SU-DHL-6 (cell line): ENCODE measurements around the gene CD52.

Experiments
- H2AFZ ChIP-seq: fragments of 200-600 bp; sonication (generic); 2 replicates; pipeline ENCODE4 v1.6.1; 2014; ENCODE audit warnings: low read depth, mild to moderate bottlenecking, moderate library complexity, mixed read lengths, antibody characterized with exemption, low read length; ENCODE audit not compliant: severe bottlenecking
- H3F3A ChIP-seq: fragments of 200-600 bp; shearing (Covaris generic); 2 replicates; pipeline ENCODE4 v1.6.0; 2016; ENCODE audit warnings: antibody characterized with exemption, mild to moderate bottlenecking; ENCODE audit not compliant: insufficient read depth
- H3K27ac ChIP-seq: fragments of 200-600 bp; sonication (generic); 2 replicates; pipeline ENCODE4 v1.5.1; 2016; ENCODE audit warnings: low read depth, mild to moderate bottlenecking, low read length, moderate library complexity, mixed read lengths
- H3K27me3 ChIP-seq: fragments of 200-600 bp; sonication (generic), shearing (Covaris generic); 2 replicates; pipeline ENCODE4 v1.6.0; 2014; ENCODE audit warnings: mild to moderate bottlenecking, low read length
- H3K36me3 ChIP-seq: fragments of 200-600 bp; sonication (generic); 2 replicates; pipeline ENCODE4 v1.6.1; 2014; ENCODE audit warnings: mild to moderate bottlenecking, low read length, mixed read lengths
- H3K4me2 ChIP-seq: fragments of 300-600, 200-600 bp; shearing (Covaris generic), sonication (generic); 2 replicates; pipeline ENCODE4 v1.6.0; 2014; ENCODE audit warnings: low read length, low read depth, mild to moderate bottlenecking; ENCODE audit not compliant: poor library complexity, severe bottlenecking
- H3K4me3 ChIP-seq: fragments of 200-600 bp; sonication (generic); 2 replicates; pipeline ENCODE4 v1.5.1; 2014; ENCODE audit warnings: antibody characterized with exemption, low read length, mild to moderate bottlenecking, mixed read lengths; ENCODE audit not compliant: insufficient read depth, poor library complexity, severe bottlenecking
- H3K79me2 ChIP-seq: fragments of 200-600 bp; sonication (generic); 2 replicates; pipeline ENCODE4 v1.6.1; 2014; ENCODE audit warnings: mild to moderate bottlenecking, low read length, moderate library complexity; ENCODE audit not compliant: insufficient read depth
- H3K9ac ChIP-seq: fragments of 200-600 bp; sonication (generic); 2 replicates; pipeline ENCODE4 v1.7.0; 2014; ENCODE audit warnings: mild to moderate bottlenecking, low read length
- H3K9me2 ChIP-seq: fragments of 200-600 bp; sonication (generic); replicated peaks from 2 replicates; pipeline ENCODE4 v1.6.1; 2014; ENCODE audit warnings: low read length; ENCODE audit not compliant: insufficient read depth
- H3K9me3 ChIP-seq: fragments of 200-600 bp; sonication (generic); 2 replicates; pipeline ENCODE4 v1.6.1; 2014; ENCODE audit warnings: low read length, mixed read lengths; ENCODE audit not compliant: insufficient read depth
- H4K20me1 ChIP-seq: fragments of 200-600 bp; sonication (generic); 2 replicates; pipeline ENCODE4 v1.6.1; 2014; ENCODE audit warnings: low read depth, mild to moderate bottlenecking, antibody characterized with exemption, low read length, moderate library complexity, mixed read lengths
- EZH2phosphoT487 ChIP-seq: fragments of 200-600 bp; sonication (generic), shearing (Covaris generic); conservative IDR thresholded peaks from 2 replicates; pipeline ENCODE4 v1.6.1; 2018; ENCODE audit warnings: mild to moderate bottlenecking, antibody characterized with exemption, low read length, moderate library complexity, mixed read lengths
- TF ChIP-seq, protein P1 (sequence below): fragments of 200-600 bp; sonication (generic); IDR thresholded peaks from one replicate; pipeline ENCODE4 v1.5.1; 2017; ENCODE audit warnings: antibody characterized with exemption, mild to moderate bottlenecking, low read length, moderate library complexity; ENCODE audit not compliant: insufficient read depth, poor library complexity, severe bottlenecking

The CD52 gene

DNA sequence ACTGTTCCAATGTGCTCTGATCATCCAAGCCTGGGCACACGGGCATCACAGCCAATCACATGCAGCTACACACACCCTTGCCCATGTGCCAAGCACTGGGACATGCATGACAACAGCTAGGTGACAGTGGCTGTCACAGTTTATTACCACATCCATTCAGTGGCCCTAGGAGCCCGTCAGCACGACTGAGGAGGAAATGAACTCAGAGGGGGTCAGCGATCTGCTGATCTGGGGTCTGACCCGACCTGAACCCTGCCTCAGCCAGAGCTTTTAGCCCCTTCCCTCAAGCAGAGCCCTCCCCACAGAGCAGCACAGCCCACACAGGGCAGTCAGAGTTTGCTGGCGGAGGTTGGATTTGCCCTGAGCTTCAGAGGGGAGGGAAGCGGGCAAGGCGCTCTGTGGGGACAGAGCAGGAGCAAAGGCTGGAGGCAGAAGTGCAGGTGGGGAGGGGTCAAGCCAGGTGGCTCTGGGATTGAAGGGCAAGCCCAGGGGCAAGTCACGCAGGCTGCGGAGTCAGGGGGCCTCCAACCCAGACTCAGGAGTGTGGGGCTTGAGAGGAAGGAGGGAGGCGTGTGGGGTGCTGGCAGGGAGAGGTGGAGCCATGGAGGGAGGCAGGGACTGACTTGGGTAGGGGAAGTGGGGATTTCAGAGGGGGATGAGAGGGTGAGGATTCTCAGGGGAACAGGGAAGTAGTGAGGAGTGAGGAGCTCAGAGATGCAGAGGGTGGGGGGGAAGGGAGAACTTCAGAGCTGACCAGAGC is 27.5 kb upstream of the CD52 start:
- Histone ChIP-seq H3K4me2 (peak overlapping the region; percentile 60), H3K79me2 (no peaks in the 10 kb centered on the region), H3K36me3 (no peaks in the 10 kb centered on the region), H3K9me3 (no peaks in the 10 kb centered on the region), H3K9me2 (no peaks in the 10 kb centered on the region), H3K27ac (peak overlapping the region; percentile 97), H3F3A (peaks cover 47% of the 10 kb centered on the region), H3K9ac (peak overlapping the region; percentile 65), H3K4me3 (no peak overlapping the region), H4K20me1 (no peaks in the 10 kb centered on the region), H2AFZ (no peak overlapping the region), H3K27me3 (no peaks in the 10 kb centered on the region)
- TF ChIP-seq, protein P1, sequence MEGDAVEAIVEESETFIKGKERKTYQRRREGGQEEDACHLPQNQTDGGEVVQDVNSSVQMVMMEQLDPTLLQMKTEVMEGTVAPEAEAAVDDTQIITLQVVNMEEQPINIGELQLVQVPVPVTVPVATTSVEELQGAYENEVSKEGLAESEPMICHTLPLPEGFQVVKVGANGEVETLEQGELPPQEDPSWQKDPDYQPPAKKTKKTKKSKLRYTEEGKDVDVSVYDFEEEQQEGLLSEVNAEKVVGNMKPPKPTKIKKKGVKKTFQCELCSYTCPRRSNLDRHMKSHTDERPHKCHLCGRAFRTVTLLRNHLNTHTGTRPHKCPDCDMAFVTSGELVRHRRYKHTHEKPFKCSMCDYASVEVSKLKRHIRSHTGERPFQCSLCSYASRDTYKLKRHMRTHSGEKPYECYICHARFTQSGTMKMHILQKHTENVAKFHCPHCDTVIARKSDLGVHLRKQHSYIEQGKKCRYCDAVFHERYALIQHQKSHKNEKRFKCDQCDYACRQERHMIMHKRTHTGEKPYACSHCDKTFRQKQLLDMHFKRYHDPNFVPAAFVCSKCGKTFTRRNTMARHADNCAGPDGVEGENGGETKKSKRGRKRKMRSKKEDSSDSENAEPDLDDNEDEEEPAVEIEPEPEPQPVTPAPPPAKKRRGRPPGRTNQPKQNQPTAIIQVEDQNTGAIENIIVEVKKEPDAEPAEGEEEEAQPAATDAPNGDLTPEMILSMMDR, result no peak
- no peak for TF ChIP-seq EZH2phosphoT487

DNA sequence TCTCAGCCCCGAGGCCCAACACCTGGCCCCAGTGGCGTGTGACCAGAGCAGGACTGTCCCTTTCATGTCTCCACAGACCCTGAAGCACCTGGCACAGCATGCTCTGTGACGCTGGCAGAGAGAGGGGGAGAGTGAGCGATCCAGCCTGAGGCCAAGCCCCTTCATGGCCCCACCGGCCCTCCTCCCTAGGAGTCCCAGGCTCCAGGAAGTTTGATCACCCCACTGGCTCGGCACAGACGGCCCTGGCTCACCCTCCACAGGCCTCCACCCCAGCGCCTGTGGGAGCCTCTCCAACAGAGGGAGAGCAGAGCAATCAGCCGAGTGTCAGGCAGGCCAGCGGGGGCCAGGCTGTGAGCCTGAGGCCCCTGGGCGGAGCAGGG is 26.9 kb upstream of the CD52 start:
- no peaks in the 10 kb centered on the region for H3K27me3 ChIP-seq
- TF ChIP-seq EZH2phosphoT487, result no peak
- TF ChIP-seq, protein P1, result no peak
- peak overlapping the region; percentile 60 for H3K4me2 ChIP-seq
- H3K9me3 ChIP-seq, result no peaks in the 10 kb centered on the region
- H3F3A ChIP-seq, result peaks cover 47% of the 10 kb centered on the region
- H3K9me2 ChIP-seq, result no peaks in the 10 kb centered on the region
- peak overlapping the region; percentile 65 for H3K9ac ChIP-seq
- H3K4me3 ChIP-seq, result no peak overlapping the region
- H4K20me1 ChIP-seq, result no peaks in the 10 kb centered on the region
- H3K79me2 ChIP-seq, result no peaks in the 10 kb centered on the region
- H2AFZ ChIP-seq, result no peak overlapping the region
- peak overlapping the region; percentile 97 for H3K27ac ChIP-seq
- no peaks in the 10 kb centered on the region for H3K36me3 ChIP-seq

DNA sequence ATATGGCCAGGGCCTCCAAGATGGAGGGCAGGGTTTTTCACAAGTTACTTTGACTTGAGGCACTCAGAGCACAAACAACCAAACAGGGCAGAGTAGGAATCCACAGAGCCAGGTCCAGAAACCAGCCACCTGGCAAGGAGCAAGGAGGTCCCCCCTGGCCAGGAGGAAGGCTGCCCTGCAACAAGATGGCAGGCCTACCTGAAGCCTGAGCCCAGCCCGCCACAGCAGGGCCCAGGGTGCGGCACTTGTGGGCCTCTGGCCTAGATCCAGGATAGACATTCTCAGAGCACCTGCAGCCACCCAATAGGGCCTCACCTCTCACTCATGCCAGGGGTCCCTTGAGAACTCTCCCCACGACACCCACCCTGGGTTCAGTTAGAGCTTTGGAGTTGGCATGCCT is 26.3 kb upstream of the CD52 start:
- TF ChIP-seq EZH2phosphoT487, result no peak
- TF ChIP-seq, protein P1, result no peak
- no peak overlapping the region for H2AFZ ChIP-seq
- peak overlapping the region; percentile 97 for H3K27ac ChIP-seq
- no peak overlapping the region for H3K4me2 ChIP-seq
- no peaks in the 10 kb centered on the region for H3K79me2 ChIP-seq
- H4K20me1 ChIP-seq, result no peaks in the 10 kb centered on the region
- H3F3A ChIP-seq, result peaks cover 41% of the 10 kb centered on the region
- H3K9ac ChIP-seq, result peak overlapping the region; percentile 65; the same call in 1 of the 2 replicates
- no peaks in the 10 kb centered on the region for H3K27me3 ChIP-seq
- no peaks in the 10 kb centered on the region for H3K36me3 ChIP-seq
- H3K9me2 ChIP-seq, result no peaks in the 10 kb centered on the region
- no peaks in the 10 kb centered on the region for H3K9me3 ChIP-seq
- H3K4me3 ChIP-seq, result no peak overlapping the region
